HuH-7.5 (cell line): ENCODE measurements around the gene APOC4.
"Not testable (repeated sequence)": the region's sequence is repeated elsewhere in the genome, so short reads cannot be mapped to it uniquely, and the experiment has no call there.

Source experiments
- DNase-seq: peaks from one replicate; pipeline ENCODE4 v3.0.0; 2011; ENCODE audit warnings: low spot score

The APOC4 gene

DNA sequence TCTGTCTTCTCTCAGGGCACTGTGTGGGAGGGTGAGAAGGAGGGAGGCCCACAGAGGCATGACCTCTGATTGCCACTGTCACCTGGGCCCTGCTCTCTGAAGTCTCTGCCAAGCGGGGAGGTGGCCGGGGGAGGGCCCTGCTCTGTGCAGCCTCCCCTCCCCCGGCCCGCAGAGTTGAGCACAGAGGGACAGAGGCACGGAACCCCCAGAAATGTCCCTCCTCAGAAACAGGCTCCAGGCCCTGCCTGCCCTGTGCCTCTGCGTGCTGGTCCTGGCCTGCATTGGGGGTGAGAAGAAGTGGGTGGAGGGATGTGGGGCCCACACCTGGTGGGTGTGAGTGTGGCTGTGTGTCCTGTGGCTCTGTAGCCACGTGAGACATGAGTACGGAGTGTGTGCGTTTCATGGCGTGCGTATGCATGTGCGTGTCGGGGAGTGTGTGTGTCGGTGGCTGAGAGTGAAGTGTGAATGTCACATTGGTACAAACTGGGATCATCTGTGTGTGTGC, at the start of gene APOC4:
TSS of gene APOC4 (plus strand) at position 171 of the 505 bp plus-strand sequence. CDS start at position 212, 41 bp downstream.
- no peak for DNase-seq

- DNase-seq = no peak
Measured at GRCh38 chr19:44892932-44893331, 49.1 kb upstream of the APOC4 start.

DNA sequence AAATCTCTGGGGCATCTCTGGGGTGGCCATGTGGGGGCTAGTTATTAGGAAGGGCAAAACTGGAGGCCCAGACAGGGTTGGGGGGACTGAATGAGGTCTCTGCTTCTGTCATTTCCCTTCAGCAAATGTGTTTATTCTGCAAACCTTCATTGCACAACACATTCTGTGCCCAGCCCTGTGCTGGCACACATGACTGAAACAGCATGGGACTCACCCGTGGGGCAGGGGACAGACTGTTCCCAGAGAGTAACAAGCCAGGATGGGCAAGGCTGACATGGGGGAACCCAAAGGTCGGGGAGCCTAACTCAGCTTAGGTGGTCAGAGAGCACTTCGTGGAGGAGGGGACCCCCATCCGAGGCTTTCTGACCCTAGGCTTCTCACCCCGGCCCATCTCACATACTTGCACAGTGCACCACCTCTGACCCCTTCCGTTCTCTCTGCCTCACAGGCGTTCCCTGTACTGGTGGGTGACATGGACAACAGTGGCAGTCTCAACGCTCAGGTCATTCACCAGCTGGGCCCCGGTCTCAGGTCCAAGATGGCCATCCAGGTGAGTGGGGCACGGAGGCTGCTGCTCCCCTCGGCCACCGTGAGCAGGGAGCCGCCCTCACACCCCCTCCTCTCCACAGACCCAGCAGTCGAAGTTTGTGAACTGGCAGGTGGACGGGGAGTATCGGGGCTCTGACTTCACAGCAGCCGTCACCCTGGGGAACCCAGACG, 48.5 kb upstream of the APOC4 start:
- no peak for DNase-seq

- DNase-seq = no peak
Measured at GRCh38 chr19:44894052-44894400, 48.0 kb upstream of the APOC4 start.

GRCh38 chr19:44894946-44895345, 47.1 kb upstream of the APOC4 start:
- DNase-seq = no peak

DNA sequence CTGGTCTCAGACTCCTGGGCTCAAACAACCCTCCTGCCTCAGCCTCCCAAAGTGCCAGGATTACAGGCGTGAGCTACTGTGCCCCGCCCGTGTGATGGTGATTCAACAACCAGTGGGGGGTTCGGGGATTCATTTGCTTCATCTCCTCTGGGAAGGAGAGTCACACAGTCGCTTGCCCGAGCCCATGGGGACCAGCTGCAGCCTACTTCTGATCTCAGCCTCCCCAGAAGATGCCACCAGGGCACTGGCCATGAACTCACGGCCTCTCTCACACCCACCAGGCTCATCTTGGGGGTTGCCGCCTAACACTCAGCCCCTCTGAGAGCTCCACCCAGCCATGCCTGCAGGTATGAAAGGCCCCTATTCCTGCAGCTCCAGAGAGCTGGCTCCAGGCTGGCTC, 44.2 kb upstream of the APOC4 start:
- no peak for DNase-seq

DNA sequence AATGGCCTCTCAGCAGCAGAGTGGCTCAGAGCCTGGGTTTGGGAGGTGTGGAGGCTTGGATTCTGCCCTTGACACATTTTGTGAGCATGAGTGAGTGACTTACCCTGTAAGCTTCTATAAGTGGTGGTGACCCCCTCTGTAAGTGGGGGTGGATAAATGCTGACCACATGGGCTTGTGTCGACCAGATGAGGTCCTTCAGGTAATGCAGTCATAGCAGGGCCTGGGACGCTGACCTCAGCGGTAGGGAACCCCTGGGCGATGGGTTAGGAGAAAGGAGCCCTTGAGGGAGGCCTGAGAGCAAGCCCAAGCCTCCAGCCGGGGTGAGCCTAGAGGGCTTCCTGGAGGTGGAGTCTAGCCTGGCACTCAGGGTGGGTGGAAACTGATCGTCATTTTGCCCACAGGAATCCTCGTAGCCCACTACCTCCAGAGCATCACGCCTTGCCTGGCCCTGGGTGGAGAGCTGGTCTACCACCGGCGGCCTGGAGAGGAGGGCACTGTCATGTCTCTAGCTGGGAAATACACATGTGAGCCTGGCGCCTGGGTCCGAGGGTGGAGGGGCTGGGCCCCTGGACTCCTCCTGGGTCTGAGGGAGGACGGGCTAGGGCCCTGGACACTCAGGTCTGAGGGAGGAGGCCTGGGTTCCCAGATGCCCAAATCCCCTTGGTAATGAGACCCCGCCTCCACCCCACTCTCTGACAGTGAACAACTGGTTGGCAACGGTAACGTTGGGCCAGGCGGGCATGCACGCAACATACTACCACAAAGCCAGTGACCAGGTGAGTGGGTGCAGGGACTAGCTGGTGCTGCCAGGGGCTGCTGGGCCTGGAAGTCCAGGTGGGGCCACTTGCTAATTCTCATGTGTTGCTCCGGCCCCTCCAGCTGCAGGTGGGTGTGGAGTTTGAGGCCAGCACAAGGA, 41.5 kb upstream of the APOC4 start:
- no peak for DNase-seq

DNA sequence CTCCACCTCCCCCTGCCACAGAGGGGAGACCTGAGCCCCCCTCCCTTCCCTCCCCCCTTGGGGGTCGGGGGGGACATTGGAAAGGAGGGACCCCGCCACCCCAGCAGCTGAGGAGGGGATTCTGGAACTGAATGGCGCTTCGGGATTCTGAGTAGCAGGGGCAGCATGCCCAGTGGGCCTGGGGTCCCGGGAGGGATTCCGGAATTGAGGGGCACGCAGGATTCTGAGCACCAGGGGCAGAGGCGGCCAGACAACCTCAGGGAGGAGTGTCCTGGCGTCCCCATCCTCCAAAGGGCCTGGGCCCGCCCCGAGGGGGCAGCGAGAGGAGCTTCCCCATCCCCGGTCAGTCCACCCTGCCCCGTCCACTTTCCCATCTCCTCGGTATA, 38.8 kb upstream of the APOC4 start:
- peak; percentile 2 for DNase-seq

GRCh38 chr19:44903602-44904425, 38.2 kb upstream of the APOC4 start:
- peak; percentile 68 for DNase-seq

- DNase-seq = peak; percentile 8
Measured at GRCh38 chr19:44904426-44904994, 37.5 kb upstream of the APOC4 start.

DNA sequence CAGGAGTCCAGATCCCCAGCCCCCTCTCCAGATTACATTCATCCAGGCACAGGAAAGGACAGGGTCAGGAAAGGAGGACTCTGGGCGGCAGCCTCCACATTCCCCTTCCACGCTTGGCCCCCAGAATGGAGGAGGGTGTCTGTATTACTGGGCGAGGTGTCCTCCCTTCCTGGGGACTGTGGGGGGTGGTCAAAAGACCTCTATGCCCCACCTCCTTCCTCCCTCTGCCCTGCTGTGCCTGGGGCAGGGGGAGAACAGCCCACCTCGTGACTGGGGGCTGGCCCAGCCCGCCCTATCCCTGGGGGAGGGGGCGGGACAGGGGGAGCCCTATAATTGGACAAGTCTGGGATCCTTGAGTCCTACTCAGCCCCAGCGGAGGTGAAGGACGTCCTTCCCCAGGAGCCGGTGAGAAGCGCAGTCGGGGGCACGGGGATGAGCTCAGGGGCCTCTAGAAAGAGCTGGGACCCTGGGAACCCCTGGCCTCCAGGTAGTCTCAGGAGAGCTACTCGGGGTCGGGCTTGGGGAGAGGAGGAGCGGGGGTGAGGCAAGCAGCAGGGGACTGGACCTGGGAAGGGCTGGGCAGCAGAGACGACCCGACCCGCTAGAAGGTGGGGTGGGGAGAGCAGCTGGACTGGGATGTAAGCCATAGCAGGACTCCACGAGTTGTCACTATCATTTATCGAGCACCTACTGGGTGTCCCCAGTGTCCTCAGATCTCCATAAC, 36.4 kb upstream of the APOC4 start, which contains the start of gene APOE:
TSS of gene APOE (plus strand) at position 360 of the 724 bp plus-strand sequence. CDS start 829 bp downstream, outside the sequence.
- DNase-seq = peak; percentile 77

DNA sequence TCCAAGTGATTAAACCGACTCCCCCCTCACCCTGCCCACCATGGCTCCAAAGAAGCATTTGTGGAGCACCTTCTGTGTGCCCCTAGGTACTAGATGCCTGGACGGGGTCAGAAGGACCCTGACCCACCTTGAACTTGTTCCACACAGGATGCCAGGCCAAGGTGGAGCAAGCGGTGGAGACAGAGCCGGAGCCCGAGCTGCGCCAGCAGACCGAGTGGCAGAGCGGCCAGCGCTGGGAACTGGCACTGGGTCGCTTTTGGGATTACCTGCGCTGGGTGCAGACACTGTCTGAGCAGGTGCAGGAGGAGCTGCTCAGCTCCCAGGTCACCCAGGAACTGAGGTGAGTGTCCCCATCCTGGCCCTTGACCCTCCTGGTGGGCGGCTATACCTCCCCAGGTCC, 34.4 kb upstream of the APOC4 start:
- no peak for DNase-seq

GRCh38 chr19:44908074-44908835, 33.8 kb upstream of the APOC4 start:
- DNase-seq = no peak

DNA sequence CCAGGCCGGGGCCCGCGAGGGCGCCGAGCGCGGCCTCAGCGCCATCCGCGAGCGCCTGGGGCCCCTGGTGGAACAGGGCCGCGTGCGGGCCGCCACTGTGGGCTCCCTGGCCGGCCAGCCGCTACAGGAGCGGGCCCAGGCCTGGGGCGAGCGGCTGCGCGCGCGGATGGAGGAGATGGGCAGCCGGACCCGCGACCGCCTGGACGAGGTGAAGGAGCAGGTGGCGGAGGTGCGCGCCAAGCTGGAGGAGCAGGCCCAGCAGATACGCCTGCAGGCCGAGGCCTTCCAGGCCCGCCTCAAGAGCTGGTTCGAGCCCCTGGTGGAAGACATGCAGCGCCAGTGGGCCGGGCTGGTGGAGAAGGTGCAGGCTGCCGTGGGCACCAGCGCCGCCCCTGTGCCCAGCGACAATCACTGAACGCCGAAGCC, 33.2 kb upstream of the APOC4 start:
- DNase-seq = no peak

GRCh38 chr19:44909775-44910174, 32.3 kb upstream of the APOC4 start:
- DNase-seq = no peak

DNA sequence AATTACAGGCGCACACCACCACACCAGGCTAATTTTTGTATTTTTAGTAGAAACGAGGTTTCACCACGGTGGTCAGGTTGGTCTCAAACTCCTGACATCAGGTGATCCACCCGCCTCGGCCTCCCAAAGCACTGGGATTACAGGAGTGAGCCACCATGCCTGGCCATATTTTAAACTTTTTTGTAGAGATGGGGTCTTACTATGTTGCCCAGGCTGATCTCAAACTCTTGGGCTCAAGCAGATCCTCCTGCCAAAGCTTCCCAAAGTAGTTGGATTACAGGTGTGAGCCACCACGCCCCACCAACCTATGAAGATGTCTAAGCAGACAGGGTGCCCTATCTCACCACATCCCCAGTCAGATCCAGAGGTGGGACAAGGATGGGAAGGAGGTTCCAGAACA, 30.1 kb upstream of the APOC4 start:
- not testable (repeated sequence) for DNase-seq

GRCh38 chr19:44912854-44913253, 29.2 kb upstream of the APOC4 start:
- DNase-seq = peak; percentile 20

DNA sequence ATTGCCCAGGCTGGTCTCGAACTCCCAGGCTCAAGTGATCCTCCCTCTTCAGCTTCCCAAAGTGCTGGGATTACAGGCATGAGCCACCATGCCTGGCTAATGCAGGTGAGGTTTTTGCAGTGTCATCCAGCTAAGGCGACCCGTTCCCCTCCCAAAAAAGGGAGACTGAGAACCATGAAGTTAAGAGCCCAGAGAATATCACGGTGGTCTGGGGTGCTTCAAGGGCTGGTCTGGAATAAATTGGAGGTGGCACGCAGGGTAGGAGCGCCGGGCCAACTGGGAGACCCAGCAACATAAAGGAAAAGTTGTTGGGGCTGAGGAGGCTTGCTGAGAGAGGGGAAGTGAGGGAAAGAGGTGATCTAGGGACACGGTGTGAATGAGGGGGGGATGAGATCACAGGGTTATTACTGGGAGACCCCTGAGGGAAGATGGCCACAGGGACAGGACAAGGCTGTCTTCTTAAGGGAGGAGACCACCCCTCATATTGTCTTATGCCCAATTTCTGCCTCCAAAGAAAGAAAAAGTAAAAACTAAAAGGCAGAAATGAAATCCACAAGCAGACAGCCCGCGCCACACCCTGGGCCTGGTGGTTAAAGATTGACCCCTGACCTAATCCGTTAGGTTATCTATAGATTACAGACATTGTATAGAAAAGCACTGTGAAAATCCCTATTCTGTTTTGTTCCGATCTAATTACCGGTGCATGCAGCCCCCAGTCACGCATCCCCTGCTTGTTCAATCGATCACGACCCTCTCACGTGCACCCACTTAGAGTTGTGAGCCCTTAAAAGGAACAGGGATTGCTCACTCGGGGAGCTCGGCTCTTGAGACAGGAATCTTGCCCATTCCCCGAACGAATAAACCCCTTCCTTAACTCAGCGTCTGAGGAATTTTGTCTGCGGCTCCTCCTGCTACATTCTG, 28.3 kb upstream of the APOC4 start:
- peak; percentile 12 for DNase-seq
